ENCODE measurements around the gene DOCK2. TPM values are rescaled to one million over a fixed set of nuclear protein-coding genes. Genes with fewer than 3 reads are reported as not detected.

The DOCK2 gene
- polyA plus RNA-seq, 2 of the 4 experiments (the other 2 are of a cell fraction), result 2.1 to 4.6 TPM

DNA sequence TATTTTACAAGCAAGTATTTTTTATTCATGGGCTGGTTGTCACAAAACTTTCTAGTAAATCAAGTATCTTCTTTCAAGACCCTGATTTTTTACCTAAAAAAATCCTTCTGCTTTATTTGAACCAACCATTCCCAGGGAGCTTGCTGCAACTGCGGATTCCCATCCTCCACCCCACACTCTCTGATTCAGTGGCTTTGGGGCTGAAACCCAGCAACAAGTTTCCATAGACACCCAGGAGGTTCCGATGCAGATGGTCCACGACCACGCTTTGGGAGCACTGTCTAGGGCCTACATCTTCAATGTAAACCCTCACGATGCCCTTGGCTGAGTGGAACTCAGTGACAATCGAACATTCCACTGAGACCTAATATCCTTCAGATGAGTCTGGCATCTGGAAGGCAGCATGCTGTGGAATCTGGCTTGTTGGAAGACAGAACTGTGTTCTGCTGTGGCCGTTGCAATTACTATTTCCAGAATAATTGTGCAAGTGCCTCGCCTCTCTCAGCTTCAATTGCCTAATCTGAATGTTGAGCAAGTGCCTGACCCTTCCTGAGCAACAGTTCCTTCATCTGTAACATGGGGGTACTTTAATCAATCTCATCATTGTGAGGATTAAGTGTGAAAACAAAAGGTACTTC, 238.1 kb downstream of the DOCK2 start:
- no peak for ATAC-seq
- no peak for FAIRE-seq
- Histone ChIP-seq H3K4me1 (no peaks in the 10 kb centered on the region), H3K27ac (no peak overlapping the region), H3K4me2 (no peak overlapping the region), H3K9me3 (no peaks in the 10 kb centered on the region), H3K4me3 (no peak overlapping the region)
- TF ChIP-seq JUN (IDR thresholded peaks at IDR 0.05) (no peak), CHD4 (IDR thresholded peaks at IDR 0.05; ENCODE audit: borderline replicate concordance) (no peak), GATA3 (IDR thresholded peaks at IDR 0.05; ENCODE audit: borderline replicate concordance) (no peak), CBX8 (IDR thresholded peaks at IDR 0.05) (no peak), POLR2AphosphoS2 (conservative IDR thresholded peaks at IDR 0.05; ENCODE audit: low read length) (no peak), MAZ (IDR thresholded peaks at IDR 0.05; ENCODE audit: borderline replicate concordance, low read depth, low read length) (no peak), MYC (IDR thresholded peaks at IDR 0.05; ENCODE audit: borderline replicate concordance, low read length) (no peak), JUNB (IDR thresholded peaks at IDR 0.05) (no peak), RAD21 (conservative IDR thresholded peaks at IDR 0.05 in 1 of 2, IDR thresholded peaks at IDR 0.05 in 1 of 2) (no peak), NPAS2 (CRISPR knock-in tag; IDR thresholded peaks at IDR 0.05; ENCODE audit: borderline replicate concordance) (no peak), SREBF2 (IDR thresholded peaks at IDR 0.05) (no peak), CBX2 (IDR thresholded peaks at IDR 0.05; ENCODE audit: borderline replicate concordance, low read depth) (no peak)
- TF ChIP-seq, protein P1, sequence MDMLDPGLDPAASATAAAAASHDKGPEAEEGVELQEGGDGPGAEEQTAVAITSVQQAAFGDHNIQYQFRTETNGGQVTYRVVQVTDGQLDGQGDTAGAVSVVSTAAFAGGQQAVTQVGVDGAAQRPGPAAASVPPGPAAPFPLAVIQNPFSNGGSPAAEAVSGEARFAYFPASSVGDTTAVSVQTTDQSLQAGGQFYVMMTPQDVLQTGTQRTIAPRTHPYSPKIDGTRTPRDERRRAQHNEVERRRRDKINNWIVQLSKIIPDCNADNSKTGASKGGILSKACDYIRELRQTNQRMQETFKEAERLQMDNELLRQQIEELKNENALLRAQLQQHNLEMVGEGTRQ (IDR thresholded peaks at IDR 0.05), result no peak
- TF ChIP-seq, protein P2, sequence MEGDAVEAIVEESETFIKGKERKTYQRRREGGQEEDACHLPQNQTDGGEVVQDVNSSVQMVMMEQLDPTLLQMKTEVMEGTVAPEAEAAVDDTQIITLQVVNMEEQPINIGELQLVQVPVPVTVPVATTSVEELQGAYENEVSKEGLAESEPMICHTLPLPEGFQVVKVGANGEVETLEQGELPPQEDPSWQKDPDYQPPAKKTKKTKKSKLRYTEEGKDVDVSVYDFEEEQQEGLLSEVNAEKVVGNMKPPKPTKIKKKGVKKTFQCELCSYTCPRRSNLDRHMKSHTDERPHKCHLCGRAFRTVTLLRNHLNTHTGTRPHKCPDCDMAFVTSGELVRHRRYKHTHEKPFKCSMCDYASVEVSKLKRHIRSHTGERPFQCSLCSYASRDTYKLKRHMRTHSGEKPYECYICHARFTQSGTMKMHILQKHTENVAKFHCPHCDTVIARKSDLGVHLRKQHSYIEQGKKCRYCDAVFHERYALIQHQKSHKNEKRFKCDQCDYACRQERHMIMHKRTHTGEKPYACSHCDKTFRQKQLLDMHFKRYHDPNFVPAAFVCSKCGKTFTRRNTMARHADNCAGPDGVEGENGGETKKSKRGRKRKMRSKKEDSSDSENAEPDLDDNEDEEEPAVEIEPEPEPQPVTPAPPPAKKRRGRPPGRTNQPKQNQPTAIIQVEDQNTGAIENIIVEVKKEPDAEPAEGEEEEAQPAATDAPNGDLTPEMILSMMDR (IDR thresholded peaks at IDR 0.05), result no peak
- WGBS (ENCODE audit: missing lambda C conversion rate), result 67% methylated on average over 8 of the region's 8 CpGs
- CTCF ChIA-PET, result interaction anchor here (0.7 kb wide), 1 partner anchor 18 kb away, joined by 3 read pairs; no protein-coding TSS in a partner anchor
- no peak for DNase-seq (ENCODE audit: low read depth in 1 of 2, low spot score in 1 of 2)
- POLR2A ChIA-PET, result no interaction called here

DNA sequence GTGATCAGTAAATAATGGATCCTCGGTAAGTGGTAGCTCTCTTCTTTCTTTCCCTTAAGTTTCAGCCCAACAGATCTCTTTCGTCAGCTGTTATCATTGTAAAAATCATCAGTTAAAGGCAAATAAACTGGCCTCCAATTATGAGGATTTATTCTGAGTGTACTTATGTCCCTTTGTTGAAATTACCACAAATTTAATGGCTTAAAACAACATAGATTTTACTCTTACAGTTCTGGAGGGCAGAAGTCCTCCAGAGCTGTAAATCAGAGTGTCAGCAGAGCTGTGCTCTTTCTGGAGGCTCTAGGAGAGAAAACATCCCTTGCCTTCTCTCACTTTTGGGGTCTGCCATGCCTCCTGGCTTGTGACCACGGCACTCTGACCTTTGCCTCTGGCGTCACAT, 238.7 kb downstream of the DOCK2 start:
- DNase-seq (ENCODE audit: low read depth in 1 of 2, low spot score in 1 of 2) (no peak), ATAC-seq (no peak), FAIRE-seq (no peak)
- CTCF ChIA-PET, result no interaction called here
- Histone ChIP-seq H3K4me1 (no peaks in the 10 kb centered on the region), H3K27ac (no peak overlapping the region), H3K9me3 (no peaks in the 10 kb centered on the region), H3K4me3 (no peak overlapping the region), H3K4me2 (no peak overlapping the region)
- no peak for TF ChIP-seq FOXS1 (CRISPR knock-in tag; IDR thresholded peaks at IDR 0.05)
- no peak for TF ChIP-seq PHF8 (IDR thresholded peaks at IDR 0.05; ENCODE audit: borderline replicate concordance, low read depth)
- no peak for TF ChIP-seq ZNF302 (CRISPR knock-in tag; IDR thresholded peaks at IDR 0.05)
- no peak for TF ChIP-seq EP300 (IDR thresholded peaks at IDR 0.05)
- TF ChIP-seq BHLHE40 (IDR thresholded peaks at IDR 0.05; ENCODE audit: low read depth, low read length), result no peak
- TF ChIP-seq, protein P3, sequence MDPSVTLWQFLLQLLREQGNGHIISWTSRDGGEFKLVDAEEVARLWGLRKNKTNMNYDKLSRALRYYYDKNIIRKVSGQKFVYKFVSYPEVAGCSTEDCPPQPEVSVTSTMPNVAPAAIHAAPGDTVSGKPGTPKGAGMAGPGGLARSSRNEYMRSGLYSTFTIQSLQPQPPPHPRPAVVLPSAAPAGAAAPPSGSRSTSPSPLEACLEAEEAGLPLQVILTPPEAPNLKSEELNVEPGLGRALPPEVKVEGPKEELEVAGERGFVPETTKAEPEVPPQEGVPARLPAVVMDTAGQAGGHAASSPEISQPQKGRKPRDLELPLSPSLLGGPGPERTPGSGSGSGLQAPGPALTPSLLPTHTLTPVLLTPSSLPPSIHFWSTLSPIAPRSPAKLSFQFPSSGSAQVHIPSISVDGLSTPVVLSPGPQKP (IDR thresholded peaks at IDR 0.05; ENCODE audit: low read depth, low read length), result no peak
- TF ChIP-seq SMC3 (IDR thresholded peaks at IDR 0.05), result no peak
- TF ChIP-seq RFX5 (IDR thresholded peaks at IDR 0.05), result no peak
- TF ChIP-seq ZFP36 (IDR thresholded peaks at IDR 0.05; ENCODE audit: borderline replicate concordance, partially characterized antibody), result no peak
- TF ChIP-seq, protein P4, sequence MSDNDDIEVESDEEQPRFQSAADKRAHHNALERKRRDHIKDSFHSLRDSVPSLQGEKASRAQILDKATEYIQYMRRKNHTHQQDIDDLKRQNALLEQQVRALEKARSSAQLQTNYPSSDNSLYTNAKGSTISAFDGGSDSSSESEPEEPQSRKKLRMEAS (IDR thresholded peaks at IDR 0.05), result no peak
- TF ChIP-seq SREBF2 (IDR thresholded peaks at IDR 0.05), result no peak
- TF ChIP-seq ZC3H11A (IDR thresholded peaks at IDR 0.05), result no peak
- no peak for TF ChIP-seq HDAC2 (IDR thresholded peaks at IDR 0.05)
- TF ChIP-seq, protein P5, sequence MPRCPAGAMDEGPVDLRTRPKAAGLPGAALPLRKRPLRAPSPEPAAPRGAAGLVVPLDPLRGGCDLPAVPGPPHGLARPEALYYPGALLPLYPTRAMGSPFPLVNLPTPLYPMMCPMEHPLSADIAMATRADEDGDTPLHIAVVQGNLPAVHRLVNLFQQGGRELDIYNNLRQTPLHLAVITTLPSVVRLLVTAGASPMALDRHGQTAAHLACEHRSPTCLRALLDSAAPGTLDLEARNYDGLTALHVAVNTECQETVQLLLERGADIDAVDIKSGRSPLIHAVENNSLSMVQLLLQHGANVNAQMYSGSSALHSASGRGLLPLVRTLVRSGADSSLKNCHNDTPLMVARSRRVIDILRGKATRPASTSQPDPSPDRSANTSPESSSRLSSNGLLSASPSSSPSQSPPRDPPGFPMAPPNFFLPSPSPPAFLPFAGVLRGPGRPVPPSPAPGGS (IDR thresholded peaks at IDR 0.05), result no peak
- no peak for TF ChIP-seq HOXB13 (CRISPR knock-in tag; IDR thresholded peaks at IDR 0.05; ENCODE audit: low read depth)
- POLR2A ChIA-PET, result no interaction called here
- 69% methylated on average over 4 of the region's 4 CpGs for WGBS (ENCODE audit: missing lambda C conversion rate)

All from A549 (cell line).